Measurements from ENCODE around the gene ASB8.
"Not testable (repeated sequence)": the region's sequence is repeated elsewhere in the genome, so short reads cannot be mapped to it uniquely, and the experiment has no call there.

Gene ASB8

DNA sequence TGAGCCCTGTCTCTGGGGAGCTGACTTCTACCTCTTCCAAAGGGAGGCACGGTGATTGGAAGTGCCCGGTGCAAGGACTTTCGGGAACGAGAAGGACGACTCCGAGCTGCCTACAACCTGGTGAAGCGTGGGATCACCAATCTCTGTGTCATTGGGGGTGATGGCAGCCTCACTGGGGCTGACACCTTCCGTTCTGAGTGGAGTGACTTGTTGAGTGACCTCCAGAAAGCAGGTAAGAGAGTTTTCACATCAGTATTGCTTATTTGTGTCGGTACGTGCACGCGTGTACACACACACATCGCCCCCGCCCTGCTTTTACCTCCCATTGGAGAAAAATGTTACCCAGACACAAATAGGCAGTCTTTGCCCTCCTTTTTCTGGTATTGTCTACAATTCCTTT, 24.5 kb downstream of the ASB8 start:
- FAIRE-seq = no peak

DNA sequence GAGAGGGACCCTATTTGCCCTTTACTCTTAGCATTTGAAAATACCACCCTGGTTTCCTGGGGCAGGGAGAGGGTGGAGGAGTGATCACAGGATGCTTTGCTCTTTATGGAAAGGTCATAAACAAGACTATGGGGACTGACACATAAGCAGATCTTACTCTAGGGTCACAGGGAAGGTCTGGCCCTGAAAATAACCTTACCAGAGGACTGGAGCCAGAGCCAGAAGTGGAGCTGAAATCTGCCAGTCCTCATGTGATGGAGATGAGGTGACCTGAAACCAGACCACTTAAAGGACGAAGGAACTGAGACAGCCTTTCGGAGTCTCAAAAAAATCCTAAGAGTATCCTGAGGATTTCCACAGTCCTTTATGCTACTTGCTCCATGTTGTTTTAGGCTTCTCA, 25.8 kb downstream of the ASB8 start:
- no peak for FAIRE-seq

DNA sequence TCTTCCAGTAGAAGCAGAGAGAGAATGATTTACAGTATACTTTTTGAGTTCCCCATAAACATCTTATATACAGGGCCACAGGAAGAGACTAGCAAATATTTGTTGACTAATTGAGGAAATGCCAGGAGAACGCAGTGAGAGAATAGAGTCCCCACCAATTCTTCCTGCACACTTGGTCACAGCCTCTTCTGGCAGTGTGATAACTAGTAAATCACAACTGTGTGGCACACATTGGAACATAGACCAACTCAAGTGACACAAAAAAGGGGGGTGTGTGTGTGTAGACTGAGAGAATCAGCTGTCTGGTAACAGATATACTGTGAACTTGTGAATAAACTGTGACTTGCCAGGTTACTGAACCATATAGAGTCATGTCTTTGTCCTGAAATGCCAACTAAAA, 27.9 kb downstream of the ASB8 start:
- FAIRE-seq = no peak

DNA sequence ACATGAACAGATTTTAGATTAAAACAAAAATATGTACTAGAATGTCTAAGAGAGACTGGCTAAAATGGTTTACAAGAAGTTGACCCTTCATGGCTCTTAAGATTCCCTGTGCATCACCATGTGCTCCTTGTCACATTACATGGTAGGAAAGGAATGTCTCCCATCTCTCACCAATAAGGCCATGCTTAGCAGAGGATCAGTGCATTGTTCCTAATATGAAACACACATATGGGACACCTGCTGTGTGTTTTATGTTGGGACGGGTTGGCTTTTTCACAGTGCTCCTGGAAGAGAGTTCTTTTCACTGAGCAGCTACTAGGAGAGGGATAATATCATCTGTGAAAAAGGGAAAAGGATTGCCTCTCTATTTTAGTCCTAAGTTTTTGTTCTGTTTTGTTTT, 28.5 kb downstream of the ASB8 start:
- FAIRE-seq = no peak

DNA sequence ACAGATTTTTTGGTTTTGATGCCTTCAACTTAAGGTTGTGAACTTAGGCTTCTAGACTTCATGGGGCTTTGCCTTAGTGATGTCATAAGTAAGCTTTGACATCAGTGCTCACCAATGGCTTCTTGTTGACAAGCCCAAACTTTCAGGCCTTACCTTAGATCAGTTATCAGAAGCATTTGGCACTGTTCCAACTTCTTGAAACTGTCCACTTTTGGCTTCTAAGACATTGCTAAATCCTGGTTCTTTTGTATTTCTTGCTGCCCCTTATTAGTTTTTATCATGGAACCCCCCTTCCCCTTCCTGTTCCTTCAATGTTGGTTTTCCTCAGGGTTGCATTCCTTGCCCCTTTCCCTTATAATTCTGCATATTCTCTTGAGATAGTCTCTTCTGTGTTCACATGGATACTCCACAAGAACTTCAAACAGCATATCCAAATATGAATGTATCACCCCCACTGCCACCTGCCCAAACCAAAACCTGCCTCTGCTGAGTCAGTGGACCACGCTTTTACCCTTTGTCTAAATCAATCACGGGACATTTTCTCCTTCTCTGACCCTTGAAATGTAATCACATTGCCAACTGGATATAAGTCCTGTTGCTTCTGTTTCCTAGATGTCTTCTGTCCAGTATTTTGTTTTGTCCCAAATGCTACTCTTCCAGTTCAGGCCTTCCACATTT, 30.2 kb downstream of the ASB8 start:
- no peak for FAIRE-seq

DNA sequence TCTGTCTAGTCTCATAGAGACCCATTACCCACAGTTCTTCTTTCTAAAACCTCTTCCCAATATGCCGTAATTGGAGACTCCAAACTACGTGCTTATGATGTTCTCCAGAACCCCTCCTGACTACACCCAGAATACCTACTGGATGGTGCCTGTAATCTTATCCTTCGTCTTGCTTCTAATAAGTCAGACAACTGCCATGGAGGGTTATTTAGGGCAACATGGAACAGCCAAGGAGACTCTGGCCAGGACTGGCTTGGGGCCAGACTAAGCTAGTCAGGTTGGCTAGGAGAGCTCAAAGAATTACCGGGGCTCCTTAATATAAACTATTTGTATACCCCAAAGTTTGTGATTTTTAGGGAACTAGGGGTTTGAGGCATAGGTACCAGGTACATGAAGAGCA, 31.3 kb downstream of the ASB8 start:
- no peak for FAIRE-seq

DNA sequence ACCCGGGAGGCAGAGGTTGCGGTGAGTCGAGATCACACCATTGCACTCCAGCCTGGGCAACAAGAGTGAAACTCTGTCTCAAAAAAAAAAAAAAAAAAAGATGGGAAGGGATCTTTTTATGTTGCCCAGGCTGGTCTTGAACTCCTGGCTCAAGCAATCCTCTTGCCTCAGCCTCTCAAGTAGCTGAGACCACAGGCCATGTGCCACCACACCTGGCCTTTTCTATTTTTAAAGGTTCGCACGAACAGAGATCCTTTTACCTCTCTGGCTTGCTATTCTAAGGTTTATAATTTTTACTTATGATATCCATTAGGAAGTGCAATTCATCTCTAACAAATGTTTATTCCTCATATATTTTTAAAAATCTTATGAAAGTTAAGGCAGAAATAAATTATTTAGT, 31.8 kb downstream of the ASB8 start:
- not testable (repeated sequence) for FAIRE-seq

DNA sequence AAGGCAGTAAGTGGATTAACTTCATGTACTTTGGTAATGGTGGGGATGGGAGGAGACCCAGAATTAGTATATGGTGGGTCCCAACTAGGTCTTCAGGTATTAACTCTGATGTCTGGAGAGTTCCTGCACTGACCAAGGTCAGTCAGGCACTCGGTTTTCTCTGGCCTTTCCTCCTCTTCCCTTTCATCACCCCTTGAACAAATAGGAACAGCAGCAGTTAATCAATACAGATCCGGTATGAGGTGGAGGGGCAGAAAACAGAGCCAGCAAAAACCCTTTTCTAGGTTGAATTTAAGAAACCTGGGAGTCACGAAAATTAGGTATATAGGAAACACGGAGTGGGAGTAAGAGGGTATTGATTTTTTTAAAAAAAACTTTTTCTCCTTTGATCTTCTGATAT, 34.1 kb downstream of the ASB8 start:
- FAIRE-seq = no peak

DNA sequence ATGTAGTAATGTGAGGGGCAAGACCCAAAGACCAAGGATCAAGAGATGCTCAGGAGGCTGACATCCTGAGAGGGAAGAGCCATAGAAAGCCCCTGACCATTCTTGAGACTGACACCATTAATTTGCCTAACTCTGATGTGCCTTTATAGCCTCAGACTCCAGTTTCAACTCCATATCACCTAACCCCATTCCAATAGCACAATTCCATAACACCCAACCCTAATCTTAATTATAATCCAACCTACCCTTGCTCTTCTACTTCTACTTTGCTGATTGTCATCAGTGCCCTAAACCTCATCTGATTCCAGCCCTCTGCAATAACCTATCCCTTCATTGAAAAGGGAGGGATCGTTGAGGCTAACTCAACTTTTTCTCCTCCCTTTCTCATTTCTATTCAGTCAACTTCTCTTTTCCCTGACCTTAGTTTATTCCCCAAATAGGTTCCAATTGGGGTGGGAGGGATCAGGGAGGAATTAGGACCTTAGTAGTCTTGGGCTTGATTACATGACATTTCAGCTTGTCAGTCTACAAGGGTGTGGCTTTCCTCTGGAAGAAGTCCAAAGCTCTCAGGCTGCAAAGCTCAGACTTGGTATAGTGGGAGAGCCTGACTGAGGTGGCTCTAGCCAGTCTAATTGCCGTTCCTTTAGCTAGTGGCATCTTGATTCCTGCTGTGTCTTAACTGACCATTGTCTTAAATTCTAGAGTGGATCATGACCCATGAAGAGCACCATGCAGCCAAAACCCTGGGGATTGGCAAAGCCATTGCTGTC, 35.1 kb downstream of the ASB8 start:
- FAIRE-seq = no peak

DNA sequence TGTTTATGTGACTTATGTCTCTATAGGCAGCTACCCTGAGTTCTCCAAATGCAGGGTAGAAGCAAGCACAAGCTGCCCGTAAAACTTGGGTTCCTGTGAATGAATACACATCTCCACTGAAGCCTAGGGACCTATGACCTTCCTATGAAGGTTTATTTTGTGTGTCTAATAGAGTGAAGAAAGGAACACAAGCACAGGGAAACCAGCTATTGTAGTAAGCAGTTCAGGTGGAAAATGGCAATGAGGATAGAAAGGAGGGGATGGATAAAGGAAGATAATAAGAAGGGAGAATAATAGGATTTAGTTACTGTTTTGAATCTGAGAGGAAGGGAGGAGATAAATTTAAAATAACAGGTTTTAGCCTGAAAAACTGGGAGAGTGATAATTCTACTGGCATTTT, 35.8 kb downstream of the ASB8 start:
- FAIRE-seq = no peak

DNA sequence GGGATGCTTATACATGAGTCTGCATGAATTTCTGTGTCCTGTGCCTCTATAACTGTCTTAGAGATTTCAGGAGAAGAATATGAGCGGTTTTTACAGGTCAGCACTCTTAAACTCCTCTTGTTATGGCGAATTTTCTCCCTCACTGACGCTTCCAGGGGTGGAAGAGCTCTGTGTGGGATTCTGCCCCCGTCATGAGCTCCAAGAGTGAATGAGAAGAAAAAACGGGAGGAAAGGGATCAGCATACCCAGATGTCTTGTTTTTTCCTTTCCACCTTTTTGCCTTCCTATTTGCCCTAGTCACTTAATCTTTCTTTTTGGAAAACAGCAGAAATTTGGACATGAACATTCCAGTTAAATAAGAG, 37.5 kb downstream of the ASB8 start:
- no peak for FAIRE-seq

DNA sequence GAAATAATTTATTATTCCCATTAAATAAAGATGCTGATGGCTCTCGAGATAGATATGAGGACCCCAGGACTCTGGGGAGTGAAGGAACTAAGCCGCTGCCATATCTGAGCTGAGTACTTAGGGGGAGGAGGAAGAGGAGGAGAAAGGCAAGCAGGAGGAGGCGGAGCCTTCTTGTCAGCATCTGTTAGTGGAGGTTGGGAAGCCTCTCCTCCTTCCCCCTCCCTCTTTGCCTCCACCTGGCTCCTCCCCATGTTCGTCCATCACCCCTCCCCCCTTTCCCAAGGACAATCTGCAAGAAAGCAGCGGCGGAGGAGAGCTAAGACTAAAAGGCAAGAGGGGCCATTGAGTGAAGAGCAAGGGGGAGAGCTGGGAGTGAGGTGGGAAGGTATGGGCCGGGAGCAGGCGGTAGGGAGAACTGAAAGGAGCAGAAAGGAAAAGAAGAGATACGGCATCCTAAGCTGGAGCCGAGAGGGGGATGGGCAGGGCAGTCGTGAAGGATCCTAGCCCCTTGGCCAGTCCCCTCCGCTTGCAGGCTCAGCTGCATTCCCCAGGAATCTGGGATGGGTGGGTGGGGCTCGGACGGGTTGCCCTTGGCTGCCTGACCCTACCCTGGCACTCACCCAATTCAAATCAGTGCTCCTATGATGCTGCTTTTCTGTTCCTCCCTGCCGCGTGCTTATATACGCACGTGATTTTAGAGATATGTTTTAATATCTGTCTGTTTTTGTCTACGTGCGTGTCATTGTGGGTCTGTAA, 38.1 kb downstream of the ASB8 start, which contains the start of gene PFKM:
TSS of gene PFKM (plus strand) at position 287 of the 756 bp plus-strand sequence. CDS start 3,411 bp downstream, outside the sequence.
- no peak for FAIRE-seq

DNA sequence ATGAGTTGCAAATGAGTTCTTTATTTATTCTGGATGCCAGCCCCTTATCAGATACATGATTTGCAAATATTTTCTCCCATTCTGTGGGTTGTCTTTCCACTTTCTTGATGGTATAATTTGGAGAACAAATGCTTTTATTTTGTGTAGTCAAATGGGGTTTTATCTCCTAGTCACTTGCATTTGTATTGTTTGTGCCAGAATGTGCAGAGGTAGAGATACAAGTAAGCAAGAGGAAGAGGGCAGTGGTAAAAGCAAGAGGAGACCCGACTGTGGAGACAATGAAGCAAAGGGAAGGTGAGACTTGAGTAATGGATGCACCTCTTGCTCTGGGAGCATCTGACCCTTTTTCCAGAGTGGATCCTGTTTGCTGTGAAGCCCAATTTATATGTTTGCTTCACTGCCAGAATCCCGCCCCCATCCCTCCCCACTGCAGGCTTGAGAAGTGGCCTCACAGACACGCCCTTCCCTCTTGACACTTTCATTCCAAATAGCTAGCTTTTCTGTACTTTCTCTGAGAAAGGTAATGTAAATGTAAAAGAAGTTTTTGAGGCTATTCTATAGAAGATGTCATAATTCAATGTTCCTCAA, 38.9 kb downstream of the ASB8 start:
- no peak for FAIRE-seq

DNA sequence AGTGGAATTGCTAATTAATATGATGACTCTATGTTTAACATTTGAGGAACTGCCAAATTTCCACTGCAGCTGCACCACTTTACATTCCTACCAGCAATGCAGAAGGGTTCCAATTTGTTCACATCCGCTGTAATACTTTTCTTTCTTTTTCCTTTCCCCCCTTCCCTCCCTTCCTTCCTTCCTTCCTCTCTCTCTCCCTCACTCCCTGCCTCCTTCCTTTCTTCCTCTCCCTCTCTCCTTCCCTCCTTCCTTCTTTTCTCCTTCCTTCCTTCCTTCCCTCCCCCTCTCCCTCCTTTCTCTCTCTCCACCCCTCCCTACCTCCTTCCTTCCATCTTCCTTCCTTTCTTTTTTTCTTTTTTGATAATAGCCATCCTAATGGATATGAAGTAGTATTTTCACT, 41.4 kb downstream of the ASB8 start:
- no peak for FAIRE-seq

DNA sequence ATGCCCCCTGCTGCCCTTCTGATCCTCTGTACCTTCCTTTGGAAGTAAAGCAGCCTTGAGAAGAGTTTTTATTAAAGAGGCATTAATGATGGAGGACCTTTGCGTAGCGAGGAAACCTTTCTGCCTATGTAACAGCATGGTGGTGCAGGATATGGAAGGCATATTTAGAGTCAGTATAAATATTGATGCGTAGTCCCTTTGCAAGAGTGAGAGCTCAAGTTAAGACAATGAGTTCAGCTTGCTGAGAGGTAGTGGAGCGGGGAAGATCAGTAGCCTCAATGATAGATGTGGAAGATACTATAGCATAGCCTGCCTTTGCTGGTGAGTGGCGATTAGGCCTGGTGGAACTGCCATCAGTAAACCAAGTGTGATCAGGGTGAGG, 46.0 kb downstream of the ASB8 start:
- FAIRE-seq = not testable (repeated sequence)

DNA sequence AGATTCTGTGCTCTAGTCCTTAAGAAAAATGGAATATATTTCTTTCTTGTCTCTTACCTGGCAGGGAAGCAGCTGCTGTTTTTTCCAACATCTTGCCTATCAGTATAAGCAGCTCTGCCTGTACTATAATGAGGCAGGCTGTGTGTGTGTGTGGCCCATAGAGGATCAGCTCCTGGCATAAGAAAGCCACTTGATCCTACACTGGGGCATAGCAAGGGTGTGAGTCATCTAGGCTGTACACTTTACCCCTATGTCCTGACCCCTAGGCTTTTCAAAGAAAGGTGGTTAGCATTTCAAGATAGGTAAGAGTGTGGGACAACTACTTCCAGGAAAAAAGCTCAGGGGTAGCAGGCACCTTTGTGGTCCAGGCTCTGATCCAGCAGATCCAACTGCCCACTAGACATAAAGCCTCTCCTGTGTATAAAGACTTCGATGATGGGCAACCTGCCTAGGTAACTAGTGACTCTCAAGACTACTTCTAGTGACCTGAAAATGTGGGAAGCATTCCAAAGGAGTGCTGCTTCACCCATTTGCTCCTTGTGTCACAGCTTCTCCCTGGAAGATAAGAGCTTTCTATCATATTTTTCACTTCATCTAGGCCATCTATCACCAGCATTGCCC, 46.5 kb downstream of the ASB8 start:
- no peak for FAIRE-seq

DNA sequence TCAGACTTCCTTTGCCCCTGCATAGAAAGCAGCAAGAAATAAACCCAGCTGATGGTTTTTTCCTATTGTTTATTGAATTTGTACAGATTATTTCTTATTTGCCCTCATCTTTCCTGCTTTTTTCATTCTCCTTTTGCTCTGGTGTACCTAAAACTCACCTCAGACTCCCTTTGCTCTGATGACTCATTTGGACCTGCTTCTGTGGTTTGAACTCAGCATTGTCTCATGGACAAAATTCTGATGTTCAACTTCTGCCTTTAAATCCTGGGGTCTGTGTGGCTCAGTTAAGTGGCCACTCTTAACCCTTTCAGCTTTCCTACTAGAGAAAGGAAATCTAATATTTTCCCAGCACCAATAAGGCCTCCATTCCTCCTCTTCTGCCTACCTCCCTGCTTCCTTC, 47.9 kb downstream of the ASB8 start:
- FAIRE-seq = no peak

DNA sequence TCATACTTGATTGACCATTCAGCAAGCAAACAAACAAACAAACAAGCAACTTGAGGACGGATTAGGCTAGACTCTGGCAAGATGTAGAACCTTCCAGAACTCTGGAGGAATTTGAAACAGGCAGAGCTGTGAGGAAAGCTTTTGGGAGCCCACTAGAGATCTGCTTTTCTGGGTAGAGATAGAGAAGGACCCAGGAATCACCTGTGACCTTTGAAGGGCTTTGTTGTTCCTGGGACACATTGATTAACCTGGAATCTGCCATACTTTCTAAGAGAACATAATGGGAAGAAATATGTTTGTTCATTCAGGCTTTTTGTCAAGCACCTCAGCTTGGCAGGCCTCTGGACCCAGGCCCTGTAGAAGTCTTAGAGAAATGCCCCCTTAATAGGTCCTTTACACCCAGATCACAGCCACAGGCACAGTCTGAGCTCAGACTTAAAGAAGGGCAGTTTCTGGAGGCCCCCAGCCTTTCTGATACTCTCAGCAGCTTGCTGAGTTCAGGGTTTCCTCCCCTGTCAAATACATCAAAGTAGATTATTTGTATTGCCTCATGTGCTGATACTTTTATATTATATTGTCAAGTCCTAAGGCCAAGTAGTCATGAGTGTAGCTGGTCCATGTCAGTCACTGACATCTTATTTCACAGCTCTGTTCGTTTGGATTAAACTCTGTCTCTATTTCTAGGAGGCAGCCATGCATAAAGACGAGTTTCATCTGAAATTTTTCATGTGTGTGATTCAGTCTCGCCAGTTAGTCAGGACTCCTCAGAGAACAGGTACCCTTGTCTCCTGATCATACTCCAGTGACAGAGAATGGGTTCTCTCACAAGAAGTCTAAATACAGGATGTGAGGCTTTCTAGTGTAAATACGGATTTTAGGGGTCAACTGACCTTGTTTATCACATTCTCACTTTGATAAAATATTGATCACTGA, 50.4 kb downstream of the ASB8 start:
- FAIRE-seq = no peak

DNA sequence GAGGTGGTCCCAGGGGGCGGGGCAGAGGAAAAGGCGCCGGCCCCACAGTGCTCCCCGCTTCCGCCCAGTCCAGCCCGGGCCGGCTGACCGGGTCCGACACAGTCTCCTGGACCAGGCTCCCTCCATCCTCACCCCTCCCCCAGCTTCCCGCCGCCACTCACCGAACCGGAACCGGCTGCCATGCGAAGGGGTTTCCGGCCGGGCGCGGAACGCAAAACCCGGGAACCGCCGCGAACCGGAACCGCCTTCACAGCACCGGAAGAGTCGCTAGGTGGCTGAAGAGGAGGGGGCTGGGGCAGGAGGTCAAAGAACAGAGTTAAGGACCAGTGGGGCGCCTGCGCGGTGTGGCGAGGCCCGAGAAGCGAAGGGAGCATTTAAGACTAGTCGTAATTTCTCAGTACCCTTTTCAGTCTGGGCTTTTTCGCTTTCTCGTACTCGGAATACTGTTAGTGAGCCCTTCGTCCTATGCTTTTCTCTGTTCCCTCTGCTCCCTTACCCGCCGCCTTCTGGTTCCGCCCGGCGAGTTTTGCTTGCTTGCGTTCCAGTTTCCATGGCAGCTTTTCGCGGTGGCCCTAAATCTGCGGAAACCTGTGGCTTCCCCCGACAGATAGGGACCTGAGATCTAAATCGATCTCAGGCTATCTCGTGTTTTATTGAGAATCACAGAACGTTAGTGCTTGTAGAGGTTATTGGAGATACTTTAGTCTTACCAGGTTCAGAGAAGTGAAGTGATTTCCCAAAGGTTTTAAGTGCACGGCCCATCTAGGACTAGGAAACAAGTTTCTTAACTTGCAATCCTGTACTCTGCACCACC, 51.2 kb downstream of the ASB8 start, which contains the start of gene SENP1:
TSS of gene SENP1 (minus strand) at position 213 of the 814 bp plus-strand sequence. CDS start 4,607 bp downstream, outside the sequence.
- no peak for FAIRE-seq

DNA sequence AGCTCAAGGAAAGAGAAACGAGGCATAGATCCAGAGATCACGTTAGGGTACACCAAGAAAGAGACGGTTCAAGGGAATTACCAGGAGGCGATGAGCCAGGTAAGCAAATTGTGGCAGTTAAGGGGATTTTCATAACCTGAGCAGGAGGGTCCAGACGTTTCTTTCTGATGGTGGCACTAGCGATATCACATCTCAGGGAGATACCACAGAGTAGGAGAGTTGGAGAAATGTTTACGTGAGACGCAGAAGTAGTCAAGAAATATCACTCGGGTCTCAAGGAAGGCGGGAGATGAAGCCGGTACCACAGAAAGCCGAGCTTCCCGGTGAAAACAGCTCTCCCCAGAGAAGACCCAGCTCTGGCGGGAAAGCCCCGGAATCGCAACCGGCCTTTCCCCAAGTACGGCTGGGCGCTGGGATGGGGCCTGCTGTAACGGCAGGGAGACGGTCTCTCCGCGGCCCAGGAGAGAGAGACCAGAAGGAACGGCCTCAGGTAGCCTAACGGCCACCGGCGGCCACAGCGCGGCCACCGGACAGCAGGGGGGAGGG, 51.9 kb downstream of the ASB8 start:
- no peak for FAIRE-seq
